ENCODE results near the gene TARP.
A peak's percentile ranks its signal among the peaks of the same experiment; 100 is the strongest.

Gene TARP

DNA sequence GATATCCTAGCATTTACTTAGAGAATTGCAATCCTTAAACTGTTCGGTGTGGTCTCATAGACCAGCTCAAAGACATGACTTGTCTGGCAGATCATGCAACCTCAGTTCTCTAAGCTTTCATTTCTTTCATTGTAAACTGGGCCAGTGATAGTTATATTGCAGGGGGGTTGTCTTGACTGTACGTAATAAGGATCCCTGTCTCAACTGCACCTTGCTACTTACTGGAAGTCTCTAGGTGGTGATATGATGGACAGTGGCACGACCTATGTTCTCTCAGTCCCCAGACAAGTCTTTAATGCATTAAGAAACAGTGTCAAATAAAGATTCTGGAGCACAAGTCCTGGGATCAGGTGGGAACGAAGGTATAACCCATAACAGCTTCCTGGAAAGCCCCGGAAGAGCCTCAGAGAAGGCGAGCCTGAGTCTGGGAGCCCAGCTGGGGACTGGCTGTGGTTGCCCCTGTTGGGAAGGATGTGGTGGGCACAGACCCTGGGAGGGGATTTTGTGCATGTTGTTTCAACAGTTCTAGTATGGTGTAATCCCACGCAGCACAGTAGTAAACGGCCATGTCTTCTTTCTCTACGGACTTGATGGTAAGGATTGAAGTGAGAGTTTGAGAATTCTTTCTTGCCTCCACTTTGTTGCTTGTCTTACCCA, 26.0 kb upstream of the TARP start:
- peak overlapping the region in 3 of 4 donors; percentile 61 to 79 (median 78) for H3K4me3 Mint-ChIP-seq

DNA sequence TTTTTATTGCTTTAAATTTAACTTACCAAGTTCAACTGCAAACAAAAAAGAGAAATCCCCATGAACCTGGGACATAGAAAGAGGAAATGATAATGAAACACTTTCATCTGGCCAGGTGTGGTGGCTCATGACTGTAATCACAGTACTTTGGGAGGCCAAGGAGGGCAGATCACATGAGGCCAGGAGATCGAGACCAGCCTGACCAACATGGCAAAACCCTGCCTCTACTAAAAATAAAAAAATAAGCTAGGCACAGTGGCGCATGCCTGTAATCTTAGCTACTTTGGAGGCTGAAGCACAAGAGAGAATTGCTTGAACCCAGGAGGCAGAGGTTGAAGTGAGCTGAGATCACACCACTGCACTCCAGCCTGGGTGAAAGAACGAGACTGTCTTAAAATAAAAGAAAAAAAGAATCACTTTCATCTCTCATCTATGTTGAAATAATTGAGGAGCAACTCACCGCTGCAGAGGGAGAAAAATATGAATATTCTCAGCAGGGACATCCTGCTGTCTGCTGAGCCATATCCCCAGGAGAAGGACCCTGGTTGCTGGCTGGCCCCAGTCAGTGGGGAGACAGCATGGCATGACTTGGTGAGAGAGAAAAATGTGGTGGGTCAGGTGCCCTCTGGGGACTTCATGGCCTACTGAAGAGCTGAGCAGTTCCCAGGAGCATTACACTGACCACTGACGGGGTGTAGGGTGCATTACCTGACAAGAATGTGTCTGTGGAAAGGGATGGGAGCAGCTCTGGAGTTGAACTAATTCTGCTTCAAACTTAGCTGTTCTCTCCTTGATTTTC, 22.8 kb upstream of the TARP start:
- no peaks in the 10 kb centered on the region for H3K27me3 Mint-ChIP-seq
- H3K4me3 Mint-ChIP-seq: no peak overlapping the region
- no peaks in the 10 kb centered on the region for H3K9me3 ChIP-seq (ENCODE audit: control insufficient read depth in 2 of 2, low read length in 2 of 2)
- no peak overlapping the region for H3K27ac Mint-ChIP-seq
- H3K4me3 ChIP-seq (ENCODE audit: low read depth, low read length): no peak overlapping the region
- no peak for DNase-seq
- no peaks in the 10 kb centered on the region for H3K4me1 Mint-ChIP-seq
- H3K36me3 ChIP-seq (ENCODE audit: control insufficient read depth, insufficient read depth, low read length): no peaks in the 10 kb centered on the region
- H3K36me3 Mint-ChIP-seq: no peaks in the 10 kb centered on the region
- H3K27me3 ChIP-seq (ENCODE audit: control insufficient read depth, insufficient read depth, low read length): no peaks in the 10 kb centered on the region
- H3K4me1 ChIP-seq (ENCODE audit: control insufficient read depth, insufficient read depth, low read length, poor library complexity, severe bottlenecking): no peaks in the 10 kb centered on the region
- H3K9me3 Mint-ChIP-seq: no peaks in the 10 kb centered on the region
- no peak for ATAC-seq (ENCODE audit: low read depth in 2 of 2)
- no peak overlapping the region for H3K27ac ChIP-seq (ENCODE audit: insufficient read depth, low read length, poor library complexity, severe bottlenecking)

More for the DNA sequence above, 26.0 kb upstream of the TARP start:
- ATAC-seq (ENCODE audit: low read depth in 2 of 2) (no peak), DNase-seq (no peak)
- Mint-ChIP-seq H3K27ac (peak overlapping the region in 2 of 3 donors; percentile 58 to 62), H3K4me1 (no peaks in the 10 kb centered on the region), H3K36me3 (no peaks in the 10 kb centered on the region), H3K9me3 (no peaks in the 10 kb centered on the region), H3K27me3 (no peaks in the 10 kb centered on the region)
- no peaks in the 10 kb centered on the region for H3K4me1 ChIP-seq (ENCODE audit: control insufficient read depth, insufficient read depth, low read length, poor library complexity, severe bottlenecking)
- no peaks in the 10 kb centered on the region for H3K36me3 ChIP-seq (ENCODE audit: control insufficient read depth, insufficient read depth, low read length)
- H3K27ac ChIP-seq (ENCODE audit: insufficient read depth, low read length, poor library complexity, severe bottlenecking): no peak overlapping the region
- no peak overlapping the region for H3K4me3 ChIP-seq (ENCODE audit: low read depth, low read length)
- H3K27me3 ChIP-seq (ENCODE audit: control insufficient read depth, insufficient read depth, low read length): no peaks in the 10 kb centered on the region
- H3K9me3 ChIP-seq (ENCODE audit: control insufficient read depth in 2 of 2, low read length in 2 of 2): no peaks in the 10 kb centered on the region

DNA sequence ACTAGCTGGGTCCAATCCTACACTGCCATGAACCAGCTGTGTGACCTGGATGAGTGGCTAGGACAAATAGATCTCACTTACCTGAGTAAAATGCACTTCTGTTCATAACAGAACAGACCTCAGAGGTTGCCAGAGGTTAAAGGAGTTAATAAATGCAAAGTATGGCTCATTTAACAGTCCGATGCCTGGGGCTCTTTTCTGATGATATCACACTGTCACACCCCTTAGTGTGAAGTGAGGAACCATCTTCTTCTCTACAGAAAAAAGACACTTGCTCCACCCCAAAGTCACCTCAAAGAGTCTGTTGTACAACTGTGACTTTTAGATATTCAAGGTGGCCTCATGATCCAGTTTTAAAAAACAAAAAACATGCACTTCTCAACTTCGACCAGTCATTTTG, 21.5 kb upstream of the TARP start:
- Mint-ChIP-seq H3K36me3 (no peaks in the 10 kb centered on the region), H3K4me3 (no peak overlapping the region), H3K9me3 (no peaks in the 10 kb centered on the region), H3K27ac (no peak overlapping the region), H3K4me1 (no peaks in the 10 kb centered on the region), H3K27me3 (no peaks in the 10 kb centered on the region)
- no peaks in the 10 kb centered on the region for H3K27me3 ChIP-seq (ENCODE audit: control insufficient read depth, insufficient read depth, low read length)
- no peaks in the 10 kb centered on the region for H3K36me3 ChIP-seq (ENCODE audit: control insufficient read depth, insufficient read depth, low read length)
- H3K9me3 ChIP-seq (ENCODE audit: control insufficient read depth in 2 of 2, low read length in 2 of 2): no peaks in the 10 kb centered on the region
- no peak overlapping the region for H3K27ac ChIP-seq (ENCODE audit: insufficient read depth, low read length, poor library complexity, severe bottlenecking)
- ATAC-seq (ENCODE audit: low read depth in 2 of 2) (no peak), DNase-seq (no peak)
- H3K4me3 ChIP-seq (ENCODE audit: low read depth, low read length): no peak overlapping the region
- H3K4me1 ChIP-seq (ENCODE audit: control insufficient read depth, insufficient read depth, low read length, poor library complexity, severe bottlenecking): no peaks in the 10 kb centered on the region

DNA sequence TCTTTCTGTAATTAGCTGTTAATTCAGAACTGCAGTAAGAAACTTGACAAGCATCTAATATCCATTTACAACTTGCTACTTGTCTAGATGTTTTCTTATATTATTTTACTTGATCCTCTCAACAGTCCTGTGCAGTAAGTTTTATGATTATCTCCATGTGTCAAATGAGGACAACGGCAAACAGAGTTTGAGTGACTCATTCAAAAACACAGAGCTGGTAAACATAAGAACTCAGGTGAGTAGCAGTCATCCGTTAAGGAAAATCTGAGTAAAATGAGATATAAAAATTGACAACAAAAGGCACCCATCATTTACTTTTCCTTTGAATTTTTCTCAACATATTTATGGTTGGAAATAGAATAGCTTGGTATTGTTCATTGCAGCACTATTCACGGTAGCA, 19.0 kb upstream of the TARP start:
- Histone ChIP-seq H3K4me3 (ENCODE audit: low read depth, low read length) (no peak overlapping the region), H3K27ac (ENCODE audit: insufficient read depth, low read length, poor library complexity, severe bottlenecking) (no peak overlapping the region), H3K9me3 (ENCODE audit: control insufficient read depth in 2 of 2, low read length in 2 of 2) (no peaks in the 10 kb centered on the region), H3K4me1 (ENCODE audit: control insufficient read depth, insufficient read depth, low read length, poor library complexity, severe bottlenecking) (no peaks in the 10 kb centered on the region), H3K36me3 (ENCODE audit: control insufficient read depth, insufficient read depth, low read length) (no peaks in the 10 kb centered on the region), H3K27me3 (ENCODE audit: control insufficient read depth, insufficient read depth, low read length) (no peaks in the 10 kb centered on the region)
- no peaks in the 10 kb centered on the region for H3K27me3 Mint-ChIP-seq
- H3K4me1 Mint-ChIP-seq: no peaks in the 10 kb centered on the region
- H3K4me3 Mint-ChIP-seq: no peak overlapping the region
- no peaks in the 10 kb centered on the region for H3K9me3 Mint-ChIP-seq
- no peak overlapping the region for H3K27ac Mint-ChIP-seq
- no peaks in the 10 kb centered on the region for H3K36me3 Mint-ChIP-seq
- no peak for ATAC-seq (ENCODE audit: low read depth in 2 of 2)
- DNase-seq: no peak

DNA sequence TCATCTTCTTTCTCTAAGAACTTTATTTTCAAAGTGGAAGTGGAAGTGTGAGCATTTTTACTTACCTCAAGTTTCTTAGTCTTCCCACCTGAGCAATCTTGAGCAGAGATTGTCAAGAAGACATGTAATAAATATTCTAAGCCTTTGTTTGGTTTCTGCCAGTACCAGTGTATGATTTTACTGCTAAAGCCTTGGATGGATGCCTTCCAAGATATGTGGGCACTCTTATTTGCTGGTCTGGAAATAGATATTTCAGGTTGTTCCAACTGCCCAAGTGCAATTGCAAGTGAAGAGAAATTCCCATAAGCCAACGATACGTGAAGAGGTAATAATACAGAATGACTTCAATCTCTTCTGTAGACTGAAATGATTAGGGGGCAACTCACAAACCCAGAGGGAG, 18.2 kb upstream of the TARP start:
- Histone ChIP-seq H3K9me3 (ENCODE audit: control insufficient read depth in 2 of 2, low read length in 2 of 2) (no peaks in the 10 kb centered on the region), H3K36me3 (ENCODE audit: control insufficient read depth, insufficient read depth, low read length) (no peaks in the 10 kb centered on the region), H3K4me3 (ENCODE audit: low read depth, low read length) (no peak overlapping the region), H3K27me3 (ENCODE audit: control insufficient read depth, insufficient read depth, low read length) (no peaks in the 10 kb centered on the region), H3K4me1 (ENCODE audit: control insufficient read depth, insufficient read depth, low read length, poor library complexity, severe bottlenecking) (no peaks in the 10 kb centered on the region), H3K27ac (ENCODE audit: insufficient read depth, low read length, poor library complexity, severe bottlenecking) (no peak overlapping the region)
- peak overlapping the region in 1 of 4 donors; percentile 51 for H3K4me3 Mint-ChIP-seq
- no peaks in the 10 kb centered on the region for H3K36me3 Mint-ChIP-seq
- no peaks in the 10 kb centered on the region for H3K27me3 Mint-ChIP-seq
- no peaks in the 10 kb centered on the region for H3K4me1 Mint-ChIP-seq
- DNase-seq: no peak
- no peak overlapping the region for H3K27ac Mint-ChIP-seq
- no peaks in the 10 kb centered on the region for H3K9me3 Mint-ChIP-seq
- no peak for ATAC-seq (ENCODE audit: low read depth in 2 of 2)

DNA sequence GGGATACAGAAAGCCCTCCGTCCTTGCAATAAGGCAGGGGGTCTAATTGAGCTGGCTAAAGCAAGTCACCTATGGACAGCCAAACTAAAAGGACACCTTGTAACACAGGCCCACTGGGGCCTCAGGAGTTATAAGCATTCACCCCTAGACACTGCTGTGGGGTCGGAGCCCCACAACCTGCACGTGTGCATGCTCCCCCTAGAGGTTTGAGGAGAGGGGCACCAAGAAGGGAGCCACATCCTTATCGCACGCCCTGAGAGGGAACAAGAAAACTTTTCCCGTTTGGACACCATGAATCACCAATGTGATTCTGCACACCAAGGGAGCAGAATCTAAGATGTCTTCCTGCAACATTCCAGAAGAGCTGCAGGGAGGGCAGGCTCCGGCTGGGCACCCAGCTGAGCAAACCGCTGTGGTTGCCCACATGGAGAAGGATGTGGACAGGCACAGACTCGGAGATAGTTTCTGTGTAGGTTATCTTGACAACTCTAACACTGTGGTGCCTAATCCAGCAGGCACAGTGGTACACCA, 17.7 kb upstream of the TARP start:
- Mint-ChIP-seq H3K27me3 (no peaks in the 10 kb centered on the region), H3K36me3 (no peaks in the 10 kb centered on the region)
- no peaks in the 10 kb centered on the region for H3K36me3 ChIP-seq (ENCODE audit: control insufficient read depth, insufficient read depth, low read length)

DNA sequence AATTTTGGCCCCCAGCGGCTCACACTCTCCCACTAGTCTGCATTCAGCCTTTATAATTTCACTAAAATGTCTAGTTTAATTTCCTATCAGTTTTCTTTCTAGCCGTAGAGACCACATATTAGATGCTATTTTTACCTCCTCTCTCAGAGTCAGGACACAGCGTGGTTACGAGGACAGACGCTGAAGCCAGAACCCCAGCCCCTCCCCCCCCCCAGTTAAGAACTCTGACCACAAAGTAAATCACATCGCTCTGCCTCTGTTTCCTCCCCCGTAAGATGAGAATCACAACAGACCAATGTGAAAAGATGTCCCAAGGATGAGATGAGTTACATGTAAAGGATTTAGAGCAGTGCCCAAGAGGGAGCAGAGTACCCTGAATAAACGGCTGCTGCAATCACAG, 11.1 kb upstream of the TARP start:
- no peaks in the 10 kb centered on the region for H3K9me3 Mint-ChIP-seq
- no peaks in the 10 kb centered on the region for H3K27me3 Mint-ChIP-seq
- H3K27me3 ChIP-seq (ENCODE audit: control insufficient read depth, insufficient read depth, low read length): no peaks in the 10 kb centered on the region
- H3K27ac Mint-ChIP-seq: no peak overlapping the region
- no peaks in the 10 kb centered on the region for H3K36me3 Mint-ChIP-seq
- no peaks in the 10 kb centered on the region for H3K36me3 ChIP-seq (ENCODE audit: control insufficient read depth, insufficient read depth, low read length)
- no peak overlapping the region for H3K27ac ChIP-seq (ENCODE audit: insufficient read depth, low read length, poor library complexity, severe bottlenecking)
- H3K4me3 Mint-ChIP-seq: no peak overlapping the region
- no peak overlapping the region for H3K4me3 ChIP-seq (ENCODE audit: low read depth, low read length)
- no peaks in the 10 kb centered on the region for H3K4me1 ChIP-seq (ENCODE audit: control insufficient read depth, insufficient read depth, low read length, poor library complexity, severe bottlenecking)
- DNase-seq (no peak), ATAC-seq (ENCODE audit: low read depth in 2 of 2) (no peak)
- no peaks in the 10 kb centered on the region for H3K9me3 ChIP-seq (ENCODE audit: control insufficient read depth in 2 of 2, low read length in 2 of 2)
- H3K4me1 Mint-ChIP-seq: no peaks in the 10 kb centered on the region

More for the DNA sequence above, 17.7 kb upstream of the TARP start:
- ATAC-seq (ENCODE audit: low read depth in 2 of 2) (no peak), DNase-seq (no peak)
- no peaks in the 10 kb centered on the region for H3K27me3 ChIP-seq (ENCODE audit: control insufficient read depth, insufficient read depth, low read length)
- Mint-ChIP-seq H3K4me1 (no peaks in the 10 kb centered on the region), H3K27ac (no peak overlapping the region), H3K4me3 (no peak overlapping the region), H3K9me3 (no peaks in the 10 kb centered on the region)
- H3K27ac ChIP-seq (ENCODE audit: insufficient read depth, low read length, poor library complexity, severe bottlenecking): no peak overlapping the region
- no peak overlapping the region for H3K4me3 ChIP-seq (ENCODE audit: low read depth, low read length)
- no peaks in the 10 kb centered on the region for H3K9me3 ChIP-seq (ENCODE audit: control insufficient read depth in 2 of 2, low read length in 2 of 2)
- H3K4me1 ChIP-seq (ENCODE audit: control insufficient read depth, insufficient read depth, low read length, poor library complexity, severe bottlenecking): no peaks in the 10 kb centered on the region

DNA sequence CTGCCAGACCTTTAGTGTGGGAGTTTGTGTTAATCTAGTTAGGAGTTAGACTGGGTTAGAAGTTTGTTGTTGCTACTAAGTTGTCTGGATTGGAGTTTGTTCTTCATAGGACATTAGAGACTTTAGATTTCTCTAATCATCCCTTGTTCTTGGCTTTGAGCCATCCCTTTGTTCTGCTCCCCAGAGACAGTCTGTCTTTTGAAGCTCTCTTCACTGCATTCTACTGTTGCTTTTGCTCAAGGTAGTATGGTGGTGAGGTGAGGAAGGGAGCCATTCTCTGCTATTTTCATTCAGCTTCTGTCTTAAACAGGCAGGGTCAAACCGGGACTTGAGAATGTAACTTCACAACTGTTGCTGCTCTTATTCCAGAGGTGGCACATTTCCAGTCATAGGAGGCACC, 10.4 kb upstream of the TARP start:
- no peaks in the 10 kb centered on the region for H3K27me3 ChIP-seq (ENCODE audit: control insufficient read depth, insufficient read depth, low read length)
- no peaks in the 10 kb centered on the region for H3K4me1 ChIP-seq (ENCODE audit: control insufficient read depth, insufficient read depth, low read length, poor library complexity, severe bottlenecking)
- DNase-seq (no peak), ATAC-seq (ENCODE audit: low read depth in 2 of 2) (no peak)
- no peaks in the 10 kb centered on the region for H3K36me3 ChIP-seq (ENCODE audit: control insufficient read depth, insufficient read depth, low read length)
- no peaks in the 10 kb centered on the region for H3K9me3 ChIP-seq (ENCODE audit: control insufficient read depth in 2 of 2, low read length in 2 of 2)
- H3K27ac Mint-ChIP-seq: no peak overlapping the region
- no peaks in the 10 kb centered on the region for H3K4me1 Mint-ChIP-seq
- no peak overlapping the region for H3K4me3 ChIP-seq (ENCODE audit: low read depth, low read length)
- no peaks in the 10 kb centered on the region for H3K9me3 Mint-ChIP-seq
- no peaks in the 10 kb centered on the region for H3K36me3 Mint-ChIP-seq
- no peak overlapping the region for H3K27ac ChIP-seq (ENCODE audit: insufficient read depth, low read length, poor library complexity, severe bottlenecking)
- no peaks in the 10 kb centered on the region for H3K27me3 Mint-ChIP-seq
- no peak overlapping the region for H3K4me3 Mint-ChIP-seq
